HCT116 (cell line): ENCODE measurements around the gene VPS41. TPM values are rescaled to one million over a fixed set of nuclear protein-coding genes. Genes with fewer than 3 reads are reported as not detected.

Source experiments
- ATAC-seq: fragments of 200-7000 bp; cut with Tn5 transposase; 2 replicates; pipeline ENCODE4 v1.9.1; 2020; ENCODE audit warnings: mild to moderate bottlenecking, moderate library complexity
- BruUV-seq: library from RNA; stranded (reverse); fragments of 400-500 nt; replicated peaks from 2 replicates; lab custom pipeline; 2021; lab: Mats Ljungman, UMichigan
- CTCF ChIA-PET: fragments of 300-600 bp; sonication (Branson Sonifier 250); formaldehyde crosslinking; loops from one replicate; lab custom pipeline; 2021; ENCODE audit warnings: antibody characterized with exemption; lab: Charles Lee
- POLR2A ChIA-PET: fragments of 300-600, 350-600 bp; sonication (Branson Sonifier 250); formaldehyde crosslinking; loops from one replicate; lab custom pipeline; 2021; ENCODE audit warnings: antibody characterized with exemption; lab: Charles Lee
- RAD21 ChIA-PET, 2 experiments: fragments of 300-600 bp; sonication (Branson Sonifier 250); formaldehyde crosslinking; loops; one replicate each; lab custom pipeline; 2023; ENCODE audit warnings: low total read pairs in 2 of 2; ENCODE audit not compliant: uncharacterized antibody in 2 of 2, unreplicated experiment in 2 of 2, low non-redundant PET in 1 of 2; lab: Charles Lee
- DNase-seq: peaks from one replicate; pipeline ENCODE4 v3.0.0-alpha.2; 2010; ENCODE audit warnings: low read depth, low spot score
- H2AFZ ChIP-seq: fragments of 200-600 bp; shearing (Covaris generic), sonication (generic); 2 replicates; pipeline ENCODE4 v1.6.1; 2017; ENCODE audit warnings: low read depth, mixed run types, mixed read lengths, antibody characterized with exemption, low read length; ENCODE audit not compliant: poor library complexity, severe bottlenecking
- H3K27ac ChIP-seq: 2 replicates; pipeline ENCODE4 v1.5.1; 2012; ENCODE audit warnings: low read depth, low read length
- H3K27me3 ChIP-seq: fragments of 200-600 bp; sonication (generic); 2 replicates; pipeline ENCODE4 v1.6.1; 2016; ENCODE audit warnings: mixed run types, low read length, mixed read lengths; ENCODE audit not compliant: insufficient read depth
- H3K36me3 ChIP-seq, 2 experiments: fragments of 200-500 bp in 1 of 2; fragments of 200-600 bp in 1 of 2; sonication (Bioruptor generic) in 1 of 2; sonication (generic) in 1 of 2; 2 replicates each; pipeline versions ENCODE4 v1.5.1 to v1.6.1; 2014 to 2016; ENCODE audit warnings: low read length in 2 of 2, inconsistent platforms in 1 of 2, mixed read lengths in 1 of 2, mixed run types in 1 of 2; ENCODE audit not compliant: insufficient read depth in 2 of 2, control insufficient read depth in 1 of 2
- H3K4me1 ChIP-seq, 2 experiments: fragments of 200-600 bp in 1 of 2; sonication (generic) in 1 of 2; 2 replicates each; pipeline versions ENCODE4 v1.5.1 to v1.6.1; 2012 to 2017; ENCODE audit warnings: low read length in 2 of 2, inconsistent platforms in 1 of 2, mild to moderate bottlenecking in 1 of 2, mixed read lengths in 1 of 2, mixed run types in 1 of 2, moderate library complexity in 1 of 2; ENCODE audit not compliant: insufficient read depth in 2 of 2, control insufficient read depth in 1 of 2
- H3K4me2 ChIP-seq: fragments of 200-600 bp; sonication (generic); 2 replicates; pipeline ENCODE4 v1.6.1; 2017; ENCODE audit warnings: mixed run types, low read length, mixed read lengths
- H3K4me3 ChIP-seq, 2 experiments: fragments of 200-600 bp in 1 of 2; sonication (generic) in 1 of 2; replicated peaks in 1 of 2; 2 replicates each; pipeline ENCODE4 v1.5.1; 2011 to 2016; ENCODE audit warnings: low read length in 2 of 2, control low read depth in 1 of 2, low read depth in 1 of 2, mild to moderate bottlenecking in 1 of 2, mixed read lengths in 1 of 2, mixed run types in 1 of 2
- H3K79me2 ChIP-seq: fragments of 200-600 bp; sonication (generic); 2 replicates; pipeline ENCODE4 v1.6.1; 2017; ENCODE audit warnings: mild to moderate bottlenecking, mixed run types, low read length, moderate library complexity, mixed read lengths; ENCODE audit not compliant: insufficient read depth
- H3K9ac ChIP-seq: fragments of 200-600 bp; sonication (generic); 2 replicates; pipeline ENCODE4 v1.6.1; 2016; ENCODE audit warnings: low read length, mixed read lengths
- H3K9me2 ChIP-seq: fragments of 200-600 bp; sonication (generic), shearing (Covaris generic); 2 replicates; pipeline ENCODE4 v1.6.1; 2017; ENCODE audit warnings: mixed run types, mild to moderate bottlenecking, moderate library complexity; ENCODE audit not compliant: insufficient read depth
- H3K9me3 ChIP-seq, 2 experiments: fragments of 200-500 bp in 1 of 2; fragments of 200-600 bp in 1 of 2; sonication (Bioruptor generic) in 1 of 2; sonication (generic) in 1 of 2; 2 replicates each; pipeline ENCODE4 v1.6.1; 2014 to 2017; ENCODE audit warnings: low read length in 2 of 2, mixed read lengths in 2 of 2, inconsistent platforms in 1 of 2, low read depth in 1 of 2, mild to moderate bottlenecking in 1 of 2, mixed run types in 1 of 2, moderate library complexity in 1 of 2; ENCODE audit not compliant: control insufficient read depth in 1 of 2, insufficient read depth in 1 of 2
- H4K20me1 ChIP-seq: fragments of 200-600 bp; sonication (generic), shearing (Covaris generic); 2 replicates; pipeline ENCODE4 v1.6.1; 2017; ENCODE audit warnings: mixed run types, mild to moderate bottlenecking, moderate library complexity; ENCODE audit not compliant: insufficient read depth
- CEBPB ChIP-seq: IDR thresholded peaks from 2 replicates; pipeline ENCODE4 v1.6.1; 2012; ENCODE audit warnings: low read depth
- CTCF ChIP-seq, 3 experiments: fragments of 200-600 bp in 1 of 3; sonication (generic) in 1 of 3; IDR thresholded peaks in 2 of 3; conservative IDR thresholded peaks in 1 of 3; 2 replicates each; pipeline ENCODE4 v1.5.1; 2012 to 2017; ENCODE audit warnings: low read depth in 2 of 3, low read length in 2 of 3, antibody characterized with exemption in 1 of 3, borderline replicate concordance in 1 of 3, control low read depth in 1 of 3, mild to moderate bottlenecking in 1 of 3, mixed read lengths in 1 of 3, mixed run types in 1 of 3, moderate library complexity in 1 of 3; ENCODE audit not compliant: insufficient read depth in 1 of 3
- EGR1 ChIP-seq: IDR thresholded peaks from 2 replicates; pipeline ENCODE4 v1.6.1; 2012; ENCODE audit warnings: low read depth
- ELF1 ChIP-seq: IDR thresholded peaks from 2 replicates; pipeline ENCODE4 v1.6.1; 2012; ENCODE audit warnings: low read depth, borderline replicate concordance
- FOSL1 ChIP-seq: IDR thresholded peaks from 2 replicates; pipeline ENCODE4 v1.6.1; 2012; ENCODE audit warnings: low read depth
- JUND ChIP-seq: IDR thresholded peaks from 2 replicates; pipeline ENCODE4 v1.6.1; 2012
- POLR2AphosphoS5 ChIP-seq: IDR thresholded peaks from 2 replicates; pipeline ENCODE4 v1.6.1; 2011; ENCODE audit warnings: mild to moderate bottlenecking, low read depth, low read length, moderate library complexity
- RAD21 ChIP-seq: IDR thresholded peaks from 2 replicates; pipeline ENCODE4 v1.6.1; 2012; ENCODE audit warnings: low read depth, mild to moderate bottlenecking
- REST ChIP-seq: IDR thresholded peaks from 2 replicates; pipeline ENCODE4 v1.6.1; 2012; ENCODE audit warnings: low read depth
- SIN3A ChIP-seq: IDR thresholded peaks from 2 replicates; pipeline ENCODE4 v1.6.1; 2012; ENCODE audit warnings: low read depth
- SP1 ChIP-seq: IDR thresholded peaks from 2 replicates; pipeline ENCODE4 v1.6.1; 2012; ENCODE audit warnings: low read depth
- SRF ChIP-seq: IDR thresholded peaks from 2 replicates; pipeline ENCODE4 v1.6.1; 2012; ENCODE audit warnings: low read depth
- TCF7L2 ChIP-seq: IDR thresholded peaks from 2 replicates; pipeline ENCODE4 v1.7.0; 2011; ENCODE audit warnings: borderline replicate concordance, inconsistent platforms; ENCODE audit not compliant: insufficient read depth, insufficient read length; ENCODE audit errors: extremely low read depth
- ZFX ChIP-seq: fragments of 450-650 bp; IDR thresholded peaks from 2 replicates; pipeline ENCODE4 v1.6.1; 2017
- ZNF274 ChIP-seq: fragments of 200-500 bp; sonication (Bioruptor generic); IDR thresholded peaks from 2 replicates; pipeline ENCODE4 v1.6.1; 2014; ENCODE audit warnings: mild to moderate bottlenecking, low read depth, low read length, inconsistent platforms
- intact Hi-C: fragments of 100-400 bp; cut with micrococcal nuclease; formaldehyde crosslinking; loops from 2 replicates; pipeline ENCODE4 v1.10.0; 2022
- total RNA-seq: library from RNA; stranded (reverse); gene quantifications from one replicate; pipeline ENCODE4 v1.2.1, GENCODE V29; 2021; ENCODE audit not compliant: unreplicated experiment
- TF ChIP-seq, protein P1 (sequence below): IDR thresholded peaks from 2 replicates; pipeline ENCODE4 v1.6.1; 2012

Gene VPS41
- total RNA-seq, 1 experiment from 2014 or later: 72.2 TPM

- no peaks in the 10 kb centered on the region for H4K20me1 ChIP-seq
- H3K36me3 ChIP-seq: no peaks in the 10 kb centered on the region
- H3K27ac ChIP-seq: no peak overlapping the region
- H2AFZ ChIP-seq: no peak overlapping the region
- RAD21 ChIA-PET: no interaction called here
- TF ChIP-seq SIN3A (no peak), ZFX (no peak), SP1 (no peak), JUND (no peak), POLR2AphosphoS5 (no peak), CTCF (IDR thresholded peaks at IDR 0.05 in 2 of 3, conservative IDR thresholded peaks at IDR 0.05 in 1 of 3; ENCODE audit: borderline replicate concordance in 1 of 3, insufficient read depth in 1 of 3, low read depth in 2 of 3, low read length in 2 of 3) (no peak), ELF1 (no peak), SRF (no peak), TCF7L2 (no peak), ZNF274 (no peak), CEBPB (no peak), RAD21 (no peak), FOSL1 (no peak), EGR1 (no peak), REST (no peak)
- TF ChIP-seq, protein P1, sequence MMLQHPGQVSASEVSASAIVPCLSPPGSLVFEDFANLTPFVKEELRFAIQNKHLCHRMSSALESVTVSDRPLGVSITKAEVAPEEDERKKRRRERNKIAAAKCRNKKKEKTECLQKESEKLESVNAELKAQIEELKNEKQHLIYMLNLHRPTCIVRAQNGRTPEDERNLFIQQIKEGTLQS: no peak
- CTCF ChIA-PET: no interaction called here
- H3K9me2 ChIP-seq: no peaks in the 10 kb centered on the region
- no peak overlapping the region for H3K4me3 ChIP-seq
- H3K27me3 ChIP-seq: no peaks in the 10 kb centered on the region
- POLR2A ChIA-PET: no interaction called here
- H3K4me1 ChIP-seq: no peaks in the 10 kb centered on the region
- no peak overlapping the region for H3K9ac ChIP-seq
- no peaks in the 10 kb centered on the region for H3K79me2 ChIP-seq
- ATAC-seq: no peak
- BruUV-seq: no TSS peak
- H3K9me3 ChIP-seq: no peaks in the 10 kb centered on the region
- H3K4me2 ChIP-seq: no peak overlapping the region
- intact Hi-C loops: no loop called here
- DNase-seq: no peak
Observed at GRCh38 chr7:38731215-38731614, 177.8 kb downstream of the VPS41 start.
